ENCODE measurements around the gene SPEM2. TPM values are rescaled to one million over a fixed set of nuclear protein-coding genes. Genes with fewer than 3 reads are reported as not detected.
A peak's percentile ranks its signal among the peaks of the same experiment; 100 is the strongest.

Gene SPEM2
- total RNA-seq, 1 donor from 2014 or later, result not detected

- H3K9me3 ChIP-seq, result no peaks in the 10 kb centered on the region
- peak overlapping the region; percentile 100 for H3K27ac ChIP-seq
- intact Hi-C loops (cut with DNase I), result loop anchor here (2.0 kb wide), 1 partner anchor 20 kb away; no protein-coding TSS in a partner anchor
- H3K4me3 ChIP-seq, result peak overlapping the region; percentile 100
- peaks cover 14 to 40% of the 10 kb centered on the region in 2 donors for H3K4me1 ChIP-seq
- H3K27me3 ChIP-seq, result no peaks in the 10 kb centered on the region
- no peak for TF ChIP-seq CTCF (IDR thresholded peaks at IDR 0.05)
- DNase-seq (ENCODE audit: low spot score in 2 of 2), result no peak
- H3K36me3 ChIP-seq, result peaks cover 0 to 3% of the 10 kb centered on the region in 2 donors
These were observed 51.5 kb downstream of the SPEM2 start for GRCh38 chr17:7476951-7477350.

Other genes starting within 250 kb of the SPEM2 start
- gene ASGR1, start 246.2 kb upstream of the SPEM2 start, total RNA-seq, result 3.9 TPM
- 34.9 TPM for gene DLG4, start 205.8 kb upstream of the SPEM2 start, total RNA-seq
- gene ACADVL, start 205.7 kb upstream of the SPEM2 start, total RNA-seq, result 1,048 TPM
- gene DVL2, start 191.1 kb upstream of the SPEM2 start, total RNA-seq, result 17.2 TPM
- gene PHF23, start 186.2 kb upstream of the SPEM2 start, total RNA-seq, result 13.3 TPM
- 422 TPM for gene GABARAP, start 183.2 kb upstream of the SPEM2 start, total RNA-seq
- 81.4 TPM for gene CTDNEP1, start 173.9 kb upstream of the SPEM2 start, total RNA-seq
- 106 TPM for gene ELP5, start 173.4 kb upstream of the SPEM2 start, total RNA-seq
- not detected for gene CLDN7, start 163.1 kb upstream of the SPEM2 start, total RNA-seq
- 4.9 TPM for gene SLC2A4, start 143.9 kb upstream of the SPEM2 start, total RNA-seq
- gene YBX2, start 131.0 kb upstream of the SPEM2 start, total RNA-seq, result not detected
- gene EIF5A, start 118.0 kb upstream of the SPEM2 start, total RNA-seq, result 248 TPM
- 52.4 TPM for gene GPS2, start 110.3 kb upstream of the SPEM2 start, total RNA-seq
- 22.0 TPM for gene NEURL4, start 96.3 kb upstream of the SPEM2 start, total RNA-seq
- gene ACAP1, start 89.1 kb upstream of the SPEM2 start, total RNA-seq, result 12.0 TPM
- 14.6 TPM for gene KCTD11, start 73.5 kb upstream of the SPEM2 start, total RNA-seq
- not detected for gene TMEM95, start 70.5 kb upstream of the SPEM2 start, total RNA-seq
- 0.43 TPM for gene TNK1, start 44.5 kb upstream of the SPEM2 start, total RNA-seq
- 297 TPM for gene PLSCR3, start 31.1 kb upstream of the SPEM2 start, total RNA-seq
- 241 TPM for gene TMEM256, start 21.5 kb upstream of the SPEM2 start, total RNA-seq
- gene NLGN2, start 17.8 kb upstream of the SPEM2 start, total RNA-seq, result 34.3 TPM
- not detected for gene SPEM1, start 5.3 kb upstream of the SPEM2 start, total RNA-seq
- not detected for gene SPEM3, start 3.2 kb downstream of the SPEM2 start, total RNA-seq
- 20.4 TPM for gene TMEM102, start 9.8 kb downstream of the SPEM2 start, total RNA-seq
- 0.32 TPM for gene FGF11, start 13.9 kb downstream of the SPEM2 start, total RNA-seq
- 5.0 TPM for gene CHRNB1, start 19.4 kb downstream of the SPEM2 start, total RNA-seq
- gene ZBTB4, start 54.0 kb downstream of the SPEM2 start, total RNA-seq, result 67.9 TPM
- not detected for gene SLC35G6, start 55.8 kb downstream of the SPEM2 start, total RNA-seq
- 69.5 TPM for gene POLR2A, start 58.8 kb downstream of the SPEM2 start, total RNA-seq
- gene TNFSF12, start 123.4 kb downstream of the SPEM2 start, total RNA-seq, result 88.6 TPM
- 17.5 TPM for gene TNFSF13, start 133.1 kb downstream of the SPEM2 start, total RNA-seq
- 92.0 TPM for gene SENP3, start 136.3 kb downstream of the SPEM2 start, total RNA-seq
- 151 TPM for gene CD68, start 154.0 kb downstream of the SPEM2 start, total RNA-seq
- gene MPDU1, start 158.2 kb downstream of the SPEM2 start, total RNA-seq, result 157 TPM
- not detected for gene SOX15, start 164.5 kb downstream of the SPEM2 start, total RNA-seq
- 19.3 TPM for gene FXR2, start 189.3 kb downstream of the SPEM2 start, total RNA-seq
- 22.6 TPM for gene SAT2, start 202.2 kb downstream of the SPEM2 start, total RNA-seq
- not detected for gene SHBG, start 204.5 kb downstream of the SPEM2 start, total RNA-seq
- 0.11 TPM for gene ATP1B2, start 225.3 kb downstream of the SPEM2 start, total RNA-seq